ENCODE results near the gene AMOTL2. TPM values are rescaled to one million over a fixed set of nuclear protein-coding genes. Genes with fewer than 3 reads are reported as not detected.

The AMOTL2 gene
- polyA plus RNA-seq, 1 donor (not counting 4 experiments of a cell fraction or from before 2014, with no cell fraction given): 39.8 TPM

- H4K20me1 ChIP-seq (ENCODE audit: control insufficient read depth, extremely low read depth, insufficient read depth, low read length): no peaks in the 10 kb centered on the region
- peak overlapping the region; percentile 21 to 46 (median 29) for H3K4me3 ChIP-seq (ENCODE audit: control insufficient read depth in 2 of 3, extremely low read depth in 1 of 3, insufficient read depth in 2 of 3, low read depth in 1 of 3, low read length in 3 of 3)
- peaks cover 82% of the 10 kb centered on the region for H3K4me1 ChIP-seq (ENCODE audit: control insufficient read depth, extremely low read depth, insufficient read depth, low read length)
- no peaks in the 10 kb centered on the region for H3K9me3 ChIP-seq (ENCODE audit: control insufficient read depth, low read depth, low read length)
- H3K27me3 ChIP-seq (ENCODE audit: control insufficient read depth, extremely low read depth, insufficient read depth, low read length): no peaks in the 10 kb centered on the region
- TF ChIP-seq CTCF (optimal IDR thresholded peaks at IDR 0.05 in 1 of 3, IDR thresholded peaks at IDR 0.05 in 1 of 3, conservative IDR thresholded peaks at IDR 0.05 in 1 of 3; ENCODE audit: extremely low read depth in 1 of 3, insufficient read depth in 2 of 3, low read length in 3 of 3) (no peak), EZH2 (IDR thresholded peaks at IDR 0.05; ENCODE audit: low read length) (no peak)
- H3K9me1 ChIP-seq (ENCODE audit: control insufficient read depth, extremely low read depth, insufficient read depth, low read length): peaks cover under 1% of the 10 kb centered on the region
- H3K27ac ChIP-seq (ENCODE audit: control insufficient read depth, insufficient read depth, low read length): peak overlapping the region; percentile 66
- dilution Hi-C loops (cut with MboI; ENCODE audit: extremely low pct_ligation_motif_present, low sequenced_read_pairs): no loop called here
- H3K4me2 ChIP-seq (ENCODE audit: control insufficient read depth, extremely low read depth, insufficient read depth, low read depth, low read length): peak overlapping the region; percentile 62
- FAIRE-seq (peak; percentile 97), DNase-seq (ENCODE audit: low read depth, low spot score) (no peak)
- H3K9ac ChIP-seq (ENCODE audit: control insufficient read depth, extremely low read depth, insufficient read depth, low read length): peak overlapping the region; percentile 17
- no peaks in the 10 kb centered on the region for H3K36me3 ChIP-seq (ENCODE audit: control insufficient read depth in 2 of 2, extremely low read depth in 1 of 2, insufficient read depth in 2 of 2, low read length in 2 of 2)
- H2AFZ ChIP-seq (ENCODE audit: control insufficient read depth, low read length): no peak overlapping the region
- no peaks in the 10 kb centered on the region for H3K79me2 ChIP-seq (ENCODE audit: control insufficient read depth, insufficient read depth, low read length)
Observed at GRCh38 chr3:134330883-134331810, 43.1 kb downstream of the AMOTL2 start.

DNA sequence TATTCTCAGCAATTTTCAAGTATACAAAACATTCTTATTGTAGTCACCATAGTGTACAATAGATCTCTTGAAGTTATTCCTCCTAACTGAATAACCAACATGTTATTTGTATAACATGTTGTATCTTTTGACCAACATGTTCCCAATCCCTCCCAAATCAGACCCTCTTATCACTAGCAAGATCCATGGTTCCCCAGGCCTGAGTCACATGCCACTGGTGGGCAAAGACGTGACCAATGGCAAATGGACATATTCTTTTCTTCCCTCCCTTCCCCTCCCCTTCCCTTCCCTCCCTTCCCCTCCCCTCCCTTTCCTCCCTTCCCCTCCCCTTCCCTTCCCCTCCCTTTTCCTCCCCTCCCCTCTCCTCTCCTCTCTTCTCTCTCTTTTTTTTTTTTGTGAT lies 45.4 kb downstream of the AMOTL2 start:
- dilution Hi-C loops (cut with MboI; ENCODE audit: extremely low pct_ligation_motif_present, low sequenced_read_pairs): no loop called here
- H3K79me2 ChIP-seq (ENCODE audit: control insufficient read depth, insufficient read depth, low read length): no peaks in the 10 kb centered on the region
- peaks cover 3% of the 10 kb centered on the region for H3K9me1 ChIP-seq (ENCODE audit: control insufficient read depth, extremely low read depth, insufficient read depth, low read length)
- no peaks in the 10 kb centered on the region for H3K9me3 ChIP-seq (ENCODE audit: control insufficient read depth, low read depth, low read length)
- peak overlapping the region; percentile 85 for H3K27ac ChIP-seq (ENCODE audit: control insufficient read depth, insufficient read depth, low read length)
- no peaks in the 10 kb centered on the region for H4K20me1 ChIP-seq (ENCODE audit: control insufficient read depth, extremely low read depth, insufficient read depth, low read length)
- H3K36me3 ChIP-seq (ENCODE audit: control insufficient read depth in 2 of 2, extremely low read depth in 1 of 2, insufficient read depth in 2 of 2, low read length in 2 of 2): no peaks in the 10 kb centered on the region
- peaks cover 85% of the 10 kb centered on the region for H3K4me1 ChIP-seq (ENCODE audit: control insufficient read depth, extremely low read depth, insufficient read depth, low read length)
- no peak overlapping the region for H3K9ac ChIP-seq (ENCODE audit: control insufficient read depth, extremely low read depth, insufficient read depth, low read length)
- no peaks in the 10 kb centered on the region for H3K27me3 ChIP-seq (ENCODE audit: control insufficient read depth, extremely low read depth, insufficient read depth, low read length)
- TF ChIP-seq CTCF (optimal IDR thresholded peaks at IDR 0.05 in 1 of 3, IDR thresholded peaks at IDR 0.05 in 1 of 3, conservative IDR thresholded peaks at IDR 0.05 in 1 of 3; ENCODE audit: extremely low read depth in 1 of 3, insufficient read depth in 2 of 3, low read length in 3 of 3): no peak
- TF ChIP-seq EZH2 (IDR thresholded peaks at IDR 0.05; ENCODE audit: low read length): no peak
- no peak overlapping the region for H2AFZ ChIP-seq (ENCODE audit: control insufficient read depth, low read length)
- no peak for FAIRE-seq
- peak overlapping the region; percentile 64 for H3K4me2 ChIP-seq (ENCODE audit: control insufficient read depth, extremely low read depth, insufficient read depth, low read depth, low read length)
- DNase-seq (ENCODE audit: low read depth, low spot score): no peak
- H3K4me3 ChIP-seq (ENCODE audit: control insufficient read depth in 2 of 3, extremely low read depth in 1 of 3, insufficient read depth in 2 of 3, low read depth in 1 of 3, low read length in 3 of 3): no peak overlapping the region

Measured in keratinocyte (primary cell).